ENCODE results near the gene TPRG1L.
A peak's percentile ranks its signal among the peaks of the same experiment; 100 is the strongest.
"Not testable (repeated sequence)": the region's sequence is repeated elsewhere in the genome, so short reads cannot be mapped to it uniquely, and the experiment has no call there.

TPRG1L gene

DNA sequence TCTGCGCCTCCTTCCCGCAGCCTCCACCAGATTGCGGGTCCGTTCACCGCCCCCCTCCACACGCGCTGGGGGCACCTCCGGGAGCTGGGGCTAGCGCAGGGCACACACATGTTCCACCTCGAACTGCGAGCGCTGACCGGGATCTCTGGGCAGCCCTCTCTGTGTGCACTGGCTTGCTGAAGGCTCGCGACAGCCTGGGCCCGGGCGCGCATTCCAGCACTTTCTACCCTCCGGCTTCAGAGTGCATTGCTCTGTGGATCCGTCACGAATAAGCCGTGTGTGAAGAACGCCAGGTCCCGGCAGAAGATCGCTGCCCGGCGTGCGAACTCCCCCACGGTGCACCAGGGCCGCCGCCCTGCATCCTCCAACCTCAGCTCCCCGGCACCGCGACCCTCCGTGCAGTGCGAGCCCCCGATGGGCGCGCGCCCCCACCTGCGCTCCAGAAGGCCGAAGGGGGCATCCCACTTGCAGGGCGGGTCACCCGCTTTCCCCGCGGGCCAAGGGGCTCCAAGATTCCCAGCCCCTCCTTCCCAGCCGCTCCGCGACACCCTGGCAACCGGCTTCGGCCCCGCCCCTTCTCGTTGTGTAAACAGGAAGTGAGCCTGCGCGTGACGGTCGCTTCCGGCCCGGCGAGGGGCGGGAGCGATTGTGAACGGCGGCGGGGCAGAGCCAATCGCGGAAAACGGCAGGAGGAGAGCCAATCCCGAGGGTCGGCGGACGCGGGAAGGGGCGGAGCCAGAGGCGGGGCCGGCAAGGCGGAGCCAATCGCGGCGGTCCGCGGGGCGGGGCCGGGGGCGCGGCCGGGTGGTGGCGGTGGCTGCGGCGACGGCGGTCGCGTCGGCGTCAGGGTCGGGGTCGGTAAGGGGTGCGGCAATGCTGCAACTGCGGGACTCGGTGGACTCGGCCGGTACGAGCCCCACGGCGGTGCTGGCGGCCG, at the start of gene TPRG1L:
Gene TPRG1L, plus strand, starts transcription at position 816 of the 937 bp plus-strand sequence. Its CDS starts 58 bp downstream, at position 874.
- TF ChIP-seq CTCF (IDR thresholded peaks at IDR 0.05; ENCODE audit: control extremely low read depth, extremely low read depth, low read depth, missing control alignments), result no peak
- DNase-seq (ENCODE audit: extremely low spot score), result peak; percentile 100
- ChIA-PET POLR2A (no interaction called here), CTCF (interaction anchor here (1.0 to 6.4 kb wide), 3 partner anchors 17 to 100 kb away, joined by 3 to 71 read pairs (median 3); no protein-coding TSS in a partner anchor)

DNA sequence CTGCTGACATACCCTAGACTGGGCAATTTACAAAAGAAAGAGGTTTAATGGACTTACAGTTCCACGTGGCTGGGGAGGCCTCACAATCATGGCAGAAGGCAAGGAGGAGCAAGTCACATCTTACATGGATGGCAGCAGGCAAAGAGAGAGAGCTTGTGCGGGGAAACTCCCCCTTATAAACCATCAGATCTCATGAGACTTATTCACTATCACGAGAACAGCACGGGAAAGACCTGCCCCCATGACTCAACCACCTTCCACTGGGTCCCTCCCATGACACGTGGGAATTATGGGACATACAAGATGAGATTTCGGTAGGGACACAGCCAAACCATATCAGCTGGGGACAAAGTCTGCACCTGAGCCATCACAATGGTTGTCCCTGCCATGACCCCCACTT, 49.3 kb upstream of the TPRG1L start:
- POLR2A ChIA-PET; DNase-seq (ENCODE audit: extremely low spot score): not testable (repeated sequence)
- CTCF ChIA-PET, result interaction anchor here (1.3 kb wide), 1 partner anchor 122 kb away, joined by 3 read pairs; no protein-coding TSS in a partner anchor

DNA sequence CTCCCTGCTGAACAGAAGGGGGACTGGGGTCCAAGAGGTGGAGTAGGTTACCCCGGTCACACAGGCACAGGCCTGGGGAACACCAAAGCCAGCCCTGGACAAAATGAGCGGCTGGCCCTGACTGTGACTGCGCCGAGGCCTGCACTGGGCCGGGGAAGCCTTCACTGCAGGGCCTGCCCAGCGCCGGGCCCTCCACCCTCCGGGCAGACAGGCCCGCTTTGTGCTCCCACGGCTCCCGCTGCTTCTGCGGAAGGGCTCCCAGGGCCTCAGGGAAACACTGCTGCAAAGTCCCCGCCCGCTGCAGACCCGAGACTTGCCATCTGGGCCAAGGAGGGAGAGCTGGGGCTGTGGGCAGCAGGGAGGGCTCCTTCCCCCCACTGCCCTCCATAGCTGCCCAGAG, 48.8 kb upstream of the TPRG1L start:
- ChIA-PET POLR2A (no interaction called here), CTCF (interaction anchor here (1.3 kb wide), 1 partner anchor 123 kb away, joined by 3 read pairs; no protein-coding TSS in a partner anchor)
- no peak for DNase-seq (ENCODE audit: extremely low spot score)
- no peak for TF ChIP-seq CTCF (IDR thresholded peaks at IDR 0.05; ENCODE audit: control extremely low read depth, extremely low read depth, low read depth, missing control alignments)

DNA sequence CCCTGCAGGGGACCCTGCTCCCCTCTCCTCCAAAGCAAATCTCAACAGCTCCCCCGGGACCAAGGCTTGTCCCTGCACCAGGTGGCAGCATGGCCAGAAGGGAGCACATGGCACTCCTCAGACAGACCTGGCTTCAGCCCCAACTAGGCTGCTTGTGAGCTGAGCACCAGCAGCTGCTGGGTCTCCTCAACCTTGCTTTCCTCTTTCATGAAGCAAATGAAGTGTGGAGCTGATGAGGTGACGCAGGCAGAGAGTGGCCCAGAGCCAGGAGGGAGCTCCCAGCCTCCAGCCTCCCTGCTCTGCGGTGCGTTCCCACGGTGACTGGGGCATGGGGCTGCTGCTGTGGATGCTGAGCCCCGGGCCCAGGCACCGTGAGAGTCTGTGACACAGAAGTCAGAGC, 47.5 kb upstream of the TPRG1L start:
- ChIA-PET CTCF (interaction anchor here (0.8 to 2.0 kb wide), 2 partner anchors 13 to 44 kb away, joined by 3 to 8 read pairs; no protein-coding TSS in a partner anchor), POLR2A (no interaction called here)
- TF ChIP-seq CTCF (IDR thresholded peaks at IDR 0.05; ENCODE audit: control extremely low read depth, extremely low read depth, low read depth, missing control alignments), result no peak

DNA sequence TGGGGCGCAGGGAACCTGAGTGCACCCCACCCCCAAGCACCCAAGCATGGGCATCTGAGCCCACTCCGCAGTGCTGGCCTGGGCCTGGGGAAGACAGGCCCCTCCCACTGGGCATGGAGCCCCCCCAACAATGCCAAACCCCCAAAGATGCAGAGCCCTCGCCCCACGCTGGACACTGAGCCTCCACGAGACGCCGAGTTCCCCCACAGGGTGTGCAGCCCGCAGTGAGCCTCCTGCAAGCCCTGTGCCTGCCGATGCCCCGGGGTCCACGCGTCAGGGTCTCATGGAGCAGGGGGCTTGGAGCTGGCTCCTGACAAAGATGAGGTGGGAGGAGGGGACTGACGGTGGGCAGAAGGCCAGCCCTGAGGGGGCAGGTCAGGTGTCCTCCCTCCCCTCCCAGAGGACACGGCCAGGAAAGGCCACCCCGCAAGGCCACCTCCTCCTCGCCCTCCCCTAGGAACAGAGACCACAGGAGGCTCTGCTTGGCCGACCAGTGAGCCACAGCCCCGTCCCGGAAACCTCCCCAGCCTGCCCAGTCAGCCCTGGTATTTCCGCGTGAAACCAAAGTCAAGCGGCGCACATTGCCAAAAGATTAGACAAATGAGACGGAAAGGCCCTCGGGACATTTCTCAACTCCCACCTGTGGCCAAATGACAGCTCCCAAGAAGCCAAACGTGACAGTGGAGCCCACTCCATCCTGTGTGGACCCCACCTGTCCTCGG, 46.9 kb upstream of the TPRG1L start:
- CTCF ChIA-PET, result interaction anchor here (0.8 to 2.0 kb wide), 3 partner anchors 13 to 43 kb away, joined by 3 to 8 read pairs (median 3); no protein-coding TSS in a partner anchor
- no peak for DNase-seq (ENCODE audit: extremely low spot score)
- POLR2A ChIA-PET, result no interaction called here
- no peak for TF ChIP-seq CTCF (IDR thresholded peaks at IDR 0.05; ENCODE audit: control extremely low read depth, extremely low read depth, low read depth, missing control alignments)

More for the DNA sequence above, 47.5 kb upstream of the TPRG1L start:
- DNase-seq (ENCODE audit: extremely low spot score), result no peak

DNA sequence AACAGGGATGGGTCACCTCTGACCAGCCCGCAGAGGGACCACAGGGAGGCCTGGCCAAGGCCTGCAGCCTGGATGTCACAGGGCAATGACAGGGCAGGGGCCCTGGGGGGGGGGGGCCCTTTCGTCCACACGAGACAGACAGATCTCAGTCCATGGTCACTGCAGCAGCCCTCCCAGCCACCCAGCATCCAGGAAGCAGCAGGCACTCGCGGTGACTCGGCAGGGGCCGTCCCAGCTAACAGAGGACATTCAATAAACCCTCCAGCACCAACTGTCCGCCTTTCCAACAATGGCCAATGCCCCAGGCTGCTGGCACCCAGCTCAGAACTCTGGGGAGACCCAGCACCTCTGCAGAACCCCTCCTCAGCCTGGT, 46.4 kb upstream of the TPRG1L start:
- ChIA-PET CTCF (interaction anchor here (1.4 to 2.0 kb wide), 2 partner anchors 13 to 42 kb away, joined by 3 to 8 read pairs; no protein-coding TSS in a partner anchor), POLR2A (no interaction called here)
- no peak for DNase-seq (ENCODE audit: extremely low spot score)
- no peak for TF ChIP-seq CTCF (IDR thresholded peaks at IDR 0.05; ENCODE audit: control extremely low read depth, extremely low read depth, low read depth, missing control alignments)

Measured in GM10248 (cell line).